Neural cell (in vitro differentiated cells): Measurements from ENCODE around the gene MTCL1. TPM values are rescaled to one million over a fixed set of nuclear protein-coding genes. Genes with fewer than 3 reads are reported as not detected.

Experiments used
- H2AFZ ChIP-seq: fragments of 200-600, 300-800 bp; sonication (generic), shearing (Covaris generic); 2 replicates; pipeline ENCODE4 v1.6.0; 2014; ENCODE audit warnings: low read depth, mild to moderate bottlenecking, antibody characterized with exemption, low read length, moderate library complexity
- H3F3A ChIP-seq: fragments of 200-600 bp; shearing (Covaris generic); 2 replicates; pipeline ENCODE4 v1.6.1; 2016; ENCODE audit warnings: mild to moderate bottlenecking, moderate library complexity, mixed read lengths, antibody characterized with exemption, low read length; ENCODE audit not compliant: insufficient read depth, poor library complexity, severe bottlenecking
- H3K27ac ChIP-seq: fragments of 200-600, 300-800 bp; sonication (generic), shearing (Covaris generic); 2 replicates; pipeline ENCODE4 v1.5.1; 2014; ENCODE audit warnings: mild to moderate bottlenecking, low read length, moderate library complexity
- H3K27me3 ChIP-seq: fragments of 300-800, 200-600 bp; sonication (generic), shearing (Covaris generic); 2 replicates; pipeline ENCODE4 v1.6.0; 2014; ENCODE audit warnings: mild to moderate bottlenecking, low read depth, low read length, moderate library complexity; ENCODE audit not compliant: insufficient read depth
- H3K36me3 ChIP-seq: fragments of 300-800, 200-600 bp; sonication (generic), shearing (Covaris generic); 2 replicates; pipeline ENCODE4 v1.5.1; 2014; ENCODE audit warnings: mild to moderate bottlenecking, antibody characterized with exemption, low read length, moderate library complexity; ENCODE audit not compliant: insufficient read depth
- H3K4me2 ChIP-seq: fragments of 300-800, 200-600 bp; sonication (generic), shearing (Covaris generic); 2 replicates; pipeline ENCODE4 v1.6.0; 2014; ENCODE audit warnings: mild to moderate bottlenecking, low read length
- H3K4me3 ChIP-seq: fragments of 300-800, 200-600 bp; sonication (generic), shearing (Covaris generic); 2 replicates; pipeline ENCODE4 v1.5.1; 2014; ENCODE audit warnings: mild to moderate bottlenecking, low read length, moderate library complexity
- H3K79me2 ChIP-seq: fragments of 200-600 bp; shearing (Covaris generic); replicated peaks from 2 replicates; pipeline ENCODE4 v1.6.0; 2014; ENCODE audit warnings: mild to moderate bottlenecking, low read length, moderate library complexity; ENCODE audit not compliant: insufficient read depth
- H3K9ac ChIP-seq: fragments of 300-800, 200-600 bp; sonication (generic), shearing (Covaris generic); 2 replicates; pipeline ENCODE4 v1.6.1; 2016; ENCODE audit warnings: mild to moderate bottlenecking, low read length, mixed read lengths
- H3K9me2 ChIP-seq: fragments of 200-600 bp; shearing (Covaris generic); 2 replicates; pipeline ENCODE4 v1.6.1; 2016; ENCODE audit warnings: mild to moderate bottlenecking, low read length, mixed read lengths; ENCODE audit not compliant: insufficient read depth
- H3K9me3 ChIP-seq: fragments of 200-600, 300-800 bp; sonication (generic), shearing (Covaris generic); 2 replicates; pipeline ENCODE4 v1.6.1; 2016; ENCODE audit warnings: mild to moderate bottlenecking, mixed run types, low read length, moderate library complexity, mixed read lengths
- H4K20me1 ChIP-seq: fragments of 200-600 bp; shearing (Covaris generic); 2 replicates; pipeline ENCODE4 v1.6.1; 2016; ENCODE audit warnings: mild to moderate bottlenecking, mixed run types; ENCODE audit not compliant: insufficient read depth
- CTCF ChIP-seq: fragments of 450-650 bp; IDR thresholded peaks from 2 replicates; pipeline ENCODE4 v1.5.1; 2014; ENCODE audit warnings: antibody characterized with exemption, mild to moderate bottlenecking, moderate library complexity; ENCODE audit not compliant: poor library complexity, severe bottlenecking
- EP300 ChIP-seq: fragments of 450-650 bp; conservative IDR thresholded peaks from 2 replicates; pipeline ENCODE4 v1.6.1; 2014; ENCODE audit warnings: antibody characterized with exemption, mild to moderate bottlenecking, moderate library complexity; ENCODE audit not compliant: poor library complexity, severe bottlenecking
- EZH2 ChIP-seq: fragments of 200-600, 300-800 bp; shearing (Covaris generic), sonication (generic); IDR thresholded peaks from 2 replicates; pipeline ENCODE4 v1.6.1; 2014; ENCODE audit warnings: antibody characterized with exemption, low read length, borderline replicate concordance, mild to moderate bottlenecking; ENCODE audit not compliant: insufficient read depth, poor library complexity, severe bottlenecking
- MXI1 ChIP-seq: fragments of 450-650 bp; conservative IDR thresholded peaks from 2 replicates; pipeline ENCODE4 v1.6.1; 2014; ENCODE audit warnings: antibody characterized with exemption, mild to moderate bottlenecking; ENCODE audit not compliant: poor library complexity, severe bottlenecking
- RAD21 ChIP-seq: fragments of 450-650 bp; conservative IDR thresholded peaks from 2 replicates; pipeline ENCODE4 v1.6.1; 2014; ENCODE audit warnings: antibody characterized with exemption, mild to moderate bottlenecking, moderate library complexity
- REST ChIP-seq: IDR thresholded peaks from 2 replicates; pipeline ENCODE4 v1.6.1; 2012; ENCODE audit warnings: borderline replicate concordance
- SMC3 ChIP-seq: fragments of 450-650 bp; conservative IDR thresholded peaks from 2 replicates; pipeline ENCODE4 v1.6.1; 2014; ENCODE audit warnings: antibody characterized with exemption, mild to moderate bottlenecking, moderate library complexity; ENCODE audit not compliant: poor library complexity
- TAF1 ChIP-seq: IDR thresholded peaks from 2 replicates; pipeline ENCODE4 v1.6.1; 2012; ENCODE audit warnings: low read depth
- polyA plus RNA-seq: library from polyadenylated mRNA; depleted of rRNA; stranded (reverse); fragments of >200 nt; gene quantifications from 2 replicates; pipeline ENCODE4 v1.2.3, GENCODE V29; 2014

Gene MTCL1
- polyA plus RNA-seq, 1 donor from 2014 or later = 20.8 TPM

- Histone ChIP-seq H4K20me1 (no peaks in the 10 kb centered on the region), H3K27ac (no peak overlapping the region), H3F3A (no peaks in the 10 kb centered on the region)
These were observed 10.2 kb downstream of the MTCL1 start for GRCh38 chr18:8715599-8715998.

GRCh38 chr18:8717011-8717770 is 11.8 kb downstream of the MTCL1 start:
- Histone ChIP-seq H3K4me3 (no peak overlapping the region), H3F3A (no peaks in the 10 kb centered on the region), H3K9me3 (peaks cover 3% of the 10 kb centered on the region), H3K4me2 (no peak overlapping the region), H3K9ac (no peak overlapping the region), H3K9me2 (no peaks in the 10 kb centered on the region), H2AFZ (no peak overlapping the region), H3K79me2 (peaks cover 10% of the 10 kb centered on the region), H3K36me3 (peaks cover 7% of the 10 kb centered on the region), H4K20me1 (no peaks in the 10 kb centered on the region), H3K27ac (no peak overlapping the region), H3K27me3 (no peaks in the 10 kb centered on the region)
- TF ChIP-seq EZH2 = no peak
- no peak for TF ChIP-seq REST
- TF ChIP-seq EP300 = no peak

More at GRCh38 chr18:8715599-8715998, 10.2 kb downstream of the MTCL1 start:
- Histone ChIP-seq H3K36me3 (peaks cover 7% of the 10 kb centered on the region), H3K9me3 (peaks cover 3% of the 10 kb centered on the region), H3K9ac (no peak overlapping the region), H3K9me2 (no peaks in the 10 kb centered on the region), H3K4me3 (no peak overlapping the region), H3K79me2 (peaks cover 10% of the 10 kb centered on the region), H3K27me3 (no peaks in the 10 kb centered on the region), H3K4me2 (no peak overlapping the region), H2AFZ (no peak overlapping the region)
- TF ChIP-seq CTCF (no peak), RAD21 (no peak), REST (no peak), MXI1 (no peak), EZH2 (no peak), TAF1 (no peak), SMC3 (no peak), EP300 (no peak)
